Stimulated activated naive CD8-positive, alpha-beta T cell treated with anti-CD3 and anti-CD28 coated beads, Interleukin-15, amount 100 ng/mL, for 72 hours (primary cell): ENCODE data around the gene TAF1.
"Not testable (repeated sequence)": the region's sequence is repeated elsewhere in the genome, so short reads cannot be mapped to it uniquely, and the experiment has no call there.

Experiments used
- ATAC-seq: fragments of 150-1000 bp; cut with Tn5 transposase; 2 replicates; pipeline ENCODE4 v1.10.0; 2021; ENCODE audit warnings: mild to moderate bottlenecking, moderate library complexity
- DNase-seq, 2 donors: peaks; one replicate each; pipeline ENCODE4 v3.0.0; 2021 to 2022
- H3K27ac Mint-ChIP-seq, 2 donors: one replicate each; pipeline ENCODE4 v1.8.0; 2022; ENCODE audit warnings: mild to moderate bottlenecking in 2 of 2, mixed read lengths in 2 of 2, moderate library complexity in 2 of 2
- H3K27me3 Mint-ChIP-seq: one replicate; pipeline ENCODE4 v1.8.0; 2022; ENCODE audit warnings: mixed read lengths
- H3K4me1 Mint-ChIP-seq: one replicate; pipeline ENCODE4 v1.8.0; 2022; ENCODE audit warnings: mild to moderate bottlenecking, mixed read lengths
- H3K4me3 Mint-ChIP-seq, 2 donors: one replicate each; pipeline ENCODE4 v1.8.0; 2022; ENCODE audit warnings: mild to moderate bottlenecking in 2 of 2, mixed read lengths in 2 of 2, moderate library complexity in 1 of 2
- H3K9me3 Mint-ChIP-seq, 2 donors: one replicate each; pipeline ENCODE4 v1.8.0; 2022; ENCODE audit warnings: mixed read lengths in 2 of 2

The TAF1 gene

GRCh38 chrX:71365875-71366673 lies at the start of gene TAF1:
TAF1 (plus strand) TSS chrX:71366357; CDS start chrX:71366375, 18 bp downstream.
- ATAC-seq = peak; percentile 94

GRCh38 chrX:71316959-71317358 lies 49.2 kb upstream of the TAF1 start:
- not testable (repeated sequence) for H3K9me3 Mint-ChIP-seq, DNase-seq, H3K27me3 Mint-ChIP-seq, H3K4me3 Mint-ChIP-seq, ATAC-seq, H3K4me1 Mint-ChIP-seq, H3K27ac Mint-ChIP-seq

More at GRCh38 chrX:71365875-71366673, at the start of gene TAF1:
- Mint-ChIP-seq H3K27ac (peak within 1 kb of the TSS; percentile 99 to 100), H3K27me3 (no peaks in the 10 kb centered on the region), H3K9me3 (no peaks in the 10 kb centered on the region), H3K4me1 (peaks cover 28% of the 10 kb centered on the region), H3K4me3 (peak within 1 kb of the TSS; percentile 97 to 98)
- DNase-seq = peak; percentile 83 to 94

GRCh38 chrX:71320126-71320525 lies 46.0 kb upstream of the TAF1 start:
- Mint-ChIP-seq H3K9me3 (no peaks in the 10 kb centered on the region), H3K27me3 (no peaks in the 10 kb centered on the region), H3K4me1 (no peaks in the 10 kb centered on the region), H3K27ac (no peak overlapping the region), H3K4me3 (no peak overlapping the region)
- DNase-seq = no peak
- ATAC-seq = no peak

GRCh38 chrX:71321731-71322130 lies 44.4 kb upstream of the TAF1 start:
- no peak for ATAC-seq
- H3K27me3 Mint-ChIP-seq = no peaks in the 10 kb centered on the region
- H3K27ac Mint-ChIP-seq = peak overlapping the region in 1 of 2 donors; percentile 12
- H3K9me3 Mint-ChIP-seq = peaks cover 0 to 2% of the 10 kb centered on the region in 2 donors
- H3K4me1 Mint-ChIP-seq = no peaks in the 10 kb centered on the region
- no peak overlapping the region for H3K4me3 Mint-ChIP-seq
- DNase-seq = no peak

GRCh38 chrX:71324452-71324851 lies 41.7 kb upstream of the TAF1 start:
- H3K9me3 Mint-ChIP-seq, H3K27me3 Mint-ChIP-seq, DNase-seq, ATAC-seq, H3K4me1 Mint-ChIP-seq, H3K27ac Mint-ChIP-seq, H3K4me3 Mint-ChIP-seq: not testable (repeated sequence)

- DNase-seq = no peak
- no peak for ATAC-seq
- no peaks in the 10 kb centered on the region for H3K4me1 Mint-ChIP-seq
- no peak overlapping the region for H3K27ac Mint-ChIP-seq
- H3K9me3 Mint-ChIP-seq = peaks cover 0 to 8% of the 10 kb centered on the region in 2 donors
- H3K4me3 Mint-ChIP-seq = no peak overlapping the region
- H3K27me3 Mint-ChIP-seq = no peaks in the 10 kb centered on the region
These were observed 39.8 kb upstream of the TAF1 start for GRCh38 chrX:71326394-71326793.

- H3K4me3 Mint-ChIP-seq, H3K4me1 Mint-ChIP-seq: not testable (repeated sequence)
These were observed 16.9 kb upstream of the TAF1 start for GRCh38 chrX:71349151-71349665.

GRCh38 chrX:71349867-71350266 lies 16.3 kb upstream of the TAF1 start:
- ATAC-seq, DNase-seq, H3K4me3 Mint-ChIP-seq, H3K27me3 Mint-ChIP-seq, H3K9me3 Mint-ChIP-seq, H3K4me1 Mint-ChIP-seq, H3K27ac Mint-ChIP-seq: not testable (repeated sequence)

More at GRCh38 chrX:71349151-71349665, 16.9 kb upstream of the TAF1 start:
- not testable (repeated sequence) for ATAC-seq, DNase-seq, H3K9me3 Mint-ChIP-seq, H3K27ac Mint-ChIP-seq, H3K27me3 Mint-ChIP-seq

- H3K4me3 Mint-ChIP-seq, DNase-seq, H3K27me3 Mint-ChIP-seq, H3K9me3 Mint-ChIP-seq, H3K4me1 Mint-ChIP-seq, ATAC-seq, H3K27ac Mint-ChIP-seq: not testable (repeated sequence)
These were observed 13.7 kb upstream of the TAF1 start for GRCh38 chrX:71352439-71352838.

- ATAC-seq (no peak), DNase-seq (no peak)
- peaks cover 21% of the 10 kb centered on the region for H3K4me1 Mint-ChIP-seq
- H3K27ac Mint-ChIP-seq = no peak overlapping the region
- H3K4me3 Mint-ChIP-seq = peak overlapping the region in 1 of 2 donors; percentile 8
- no peaks in the 10 kb centered on the region for H3K9me3 Mint-ChIP-seq
- no peaks in the 10 kb centered on the region for H3K27me3 Mint-ChIP-seq
These were observed 1.9 kb upstream of the TAF1 start for GRCh38 chrX:71364221-71364620.

- Mint-ChIP-seq H3K4me3 (peak overlapping the region; percentile 90 to 98), H3K4me1 (peaks cover 22% of the 10 kb centered on the region), H3K9me3 (no peaks in the 10 kb centered on the region), H3K27ac (peak overlapping the region; percentile 97 to 100), H3K27me3 (no peaks in the 10 kb centered on the region)
- DNase-seq (no peak), ATAC-seq (no peak)
These were observed 742 bp upstream of the TAF1 start for GRCh38 chrX:71365356-71365874.

- DNase-seq = peak; percentile 8 to 17
- Mint-ChIP-seq H3K4me1 (peaks cover 33% of the 10 kb centered on the region), H3K9me3 (no peaks in the 10 kb centered on the region), H3K4me3 (peak overlapping the region; percentile 97 to 98), H3K27me3 (no peaks in the 10 kb centered on the region), H3K27ac (peak overlapping the region; percentile 99 to 100)
- ATAC-seq = peak; percentile 1
These were observed 608 bp downstream of the TAF1 start for GRCh38 chrX:71366674-71367256.

GRCh38 chrX:71367396-71367795 lies 1.2 kb downstream of the TAF1 start:
- ATAC-seq (no peak), DNase-seq (peak; percentile 4 to 11)
- H3K4me3 Mint-ChIP-seq = peak overlapping the region; percentile 97 to 98
- H3K9me3 Mint-ChIP-seq = no peaks in the 10 kb centered on the region
- no peaks in the 10 kb centered on the region for H3K27me3 Mint-ChIP-seq
- H3K27ac Mint-ChIP-seq = peak overlapping the region; percentile 99 to 100
- peaks cover 40% of the 10 kb centered on the region for H3K4me1 Mint-ChIP-seq

GRCh38 chrX:71372388-71372787 lies 6.2 kb downstream of the TAF1 start:
- no peak for ATAC-seq
- H3K27me3 Mint-ChIP-seq = no peaks in the 10 kb centered on the region
- peaks cover 32% of the 10 kb centered on the region for H3K4me1 Mint-ChIP-seq
- no peak for DNase-seq
- no peak overlapping the region for H3K27ac Mint-ChIP-seq
- H3K4me3 Mint-ChIP-seq = no peak overlapping the region
- no peaks in the 10 kb centered on the region for H3K9me3 Mint-ChIP-seq

GRCh38 chrX:71378732-71379131 lies 12.6 kb downstream of the TAF1 start:
- H3K9me3 Mint-ChIP-seq = no peaks in the 10 kb centered on the region
- H3K4me1 Mint-ChIP-seq = peaks cover 5% of the 10 kb centered on the region
- ATAC-seq (no peak), DNase-seq (no peak)
- H3K27me3 Mint-ChIP-seq = no peaks in the 10 kb centered on the region
- H3K27ac Mint-ChIP-seq = no peak overlapping the region
- H3K4me3 Mint-ChIP-seq = no peak overlapping the region

GRCh38 chrX:71391725-71392124 lies 25.6 kb downstream of the TAF1 start:
- DNase-seq, H3K27me3 Mint-ChIP-seq, H3K4me1 Mint-ChIP-seq, ATAC-seq, H3K27ac Mint-ChIP-seq, H3K9me3 Mint-ChIP-seq, H3K4me3 Mint-ChIP-seq: not testable (repeated sequence)
